Dendritic cell treated with granulocyte-macrophage colony-stimulating factor and Interleukin-4, amounts not matched to agents 40 ng/mL and 50 ng/mL, for 4 days (primary cell): ENCODE data around the gene ARL16.

Experiments used
- H3K27ac Mint-ChIP-seq: one replicate; pipeline ENCODE4 v1.8.0; 2022; ENCODE audit warnings: mild to moderate bottlenecking, mixed read lengths
- H3K27me3 Mint-ChIP-seq: one replicate; pipeline ENCODE4 v1.8.0; 2022; ENCODE audit warnings: mild to moderate bottlenecking, mixed read lengths
- H3K36me3 Mint-ChIP-seq: one replicate; pipeline ENCODE4 v1.8.0; 2022; ENCODE audit warnings: low read depth, mixed read lengths
- H3K4me1 Mint-ChIP-seq: one replicate; pipeline ENCODE4 v1.8.0; 2022; ENCODE audit warnings: low read depth, mixed read lengths
- H3K4me3 Mint-ChIP-seq: one replicate; pipeline ENCODE4 v1.8.0; 2022; ENCODE audit warnings: mild to moderate bottlenecking, moderate library complexity, mixed read lengths
- H3K9me3 Mint-ChIP-seq: one replicate; pipeline ENCODE4 v1.8.0; 2022; ENCODE audit warnings: mixed read lengths
- intact Hi-C: fragments of 100-400 bp; cut with micrococcal nuclease; formaldehyde crosslinking; loops from one replicate; pipeline ENCODE4 v1.15.0; 2022

The ARL16 gene

GRCh38 chr17:81660441-81660840 lies 23.2 kb downstream of the ARL16 start:
- Mint-ChIP-seq H3K4me3 (no peak overlapping the region), H3K27ac (no peak overlapping the region), H3K4me1 (peaks cover 28% of the 10 kb centered on the region), H3K27me3 (no peaks in the 10 kb centered on the region), H3K9me3 (no peaks in the 10 kb centered on the region), H3K36me3 (peaks cover 16% of the 10 kb centered on the region)
- intact Hi-C loops = no loop called here

GRCh38 chr17:81659038-81659437 lies 24.6 kb downstream of the ARL16 start:
- peaks cover 2% of the 10 kb centered on the region for H3K36me3 Mint-ChIP-seq
- peaks cover 6% of the 10 kb centered on the region for H3K27me3 Mint-ChIP-seq
- no peaks in the 10 kb centered on the region for H3K9me3 Mint-ChIP-seq
- no peak overlapping the region for H3K4me3 Mint-ChIP-seq
- intact Hi-C loops = no loop called here
- H3K4me1 Mint-ChIP-seq = peaks cover 31% of the 10 kb centered on the region
- H3K27ac Mint-ChIP-seq = no peak overlapping the region

- no peaks in the 10 kb centered on the region for H3K36me3 Mint-ChIP-seq
- peak overlapping the region; percentile 69 for H3K27ac Mint-ChIP-seq
- H3K4me3 Mint-ChIP-seq = no peak overlapping the region
- peaks cover 44% of the 10 kb centered on the region for H3K4me1 Mint-ChIP-seq
- no peaks in the 10 kb centered on the region for H3K9me3 Mint-ChIP-seq
- intact Hi-C loops = no loop called here
- peaks cover 16% of the 10 kb centered on the region for H3K27me3 Mint-ChIP-seq
Observed at GRCh38 chr17:81656835-81657234, 26.8 kb downstream of the ARL16 start.

GRCh38 chr17:81656118-81656743 lies 27.4 kb downstream of the ARL16 start, which contains the start of gene PDE6G:
PDE6G (minus strand) TSS chr17:81656542; CDS start chr17:81653305, 3,237 bp downstream.
- H3K9me3 Mint-ChIP-seq = no peaks in the 10 kb centered on the region
- H3K4me3 Mint-ChIP-seq = no peak within 1 kb of the TSS
- H3K27ac Mint-ChIP-seq = peak within 1 kb of the TSS; percentile 69
- H3K27me3 Mint-ChIP-seq = peaks cover 16% of the 10 kb centered on the region
- H3K4me1 Mint-ChIP-seq = peaks cover 44% of the 10 kb centered on the region
- no peaks in the 10 kb centered on the region for H3K36me3 Mint-ChIP-seq
- intact Hi-C loops = no loop called here

GRCh38 chr17:81655378-81656117 lies 28.0 kb downstream of the ARL16 start:
- Mint-ChIP-seq H3K9me3 (no peaks in the 10 kb centered on the region), H3K27ac (peak overlapping the region; percentile 69), H3K27me3 (peaks cover 16% of the 10 kb centered on the region), H3K36me3 (no peaks in the 10 kb centered on the region), H3K4me1 (peaks cover 44% of the 10 kb centered on the region), H3K4me3 (no peak overlapping the region)
- intact Hi-C loops = no loop called here

GRCh38 chr17:81652906-81653771 lies 30.5 kb downstream of the ARL16 start:
- Mint-ChIP-seq H3K27ac (peak overlapping the region; percentile 77), H3K9me3 (no peaks in the 10 kb centered on the region), H3K4me1 (peaks cover 44% of the 10 kb centered on the region), H3K36me3 (no peaks in the 10 kb centered on the region), H3K27me3 (peaks cover 34% of the 10 kb centered on the region), H3K4me3 (peak overlapping the region; percentile 70)
- intact Hi-C loops = no loop called here

- Mint-ChIP-seq H3K27ac (no peak overlapping the region), H3K4me1 (peaks cover 35% of the 10 kb centered on the region), H3K27me3 (peaks cover 46% of the 10 kb centered on the region), H3K4me3 (no peak overlapping the region), H3K36me3 (no peaks in the 10 kb centered on the region), H3K9me3 (no peaks in the 10 kb centered on the region)
- intact Hi-C loops = no loop called here
Observed at GRCh38 chr17:81651692-81652091, 31.9 kb downstream of the ARL16 start.

- H3K36me3 Mint-ChIP-seq = no peaks in the 10 kb centered on the region
- H3K4me3 Mint-ChIP-seq = no peak overlapping the region
- H3K4me1 Mint-ChIP-seq = peaks cover 27% of the 10 kb centered on the region
- no peak overlapping the region for H3K27ac Mint-ChIP-seq
- H3K27me3 Mint-ChIP-seq = peaks cover 54% of the 10 kb centered on the region
- no peaks in the 10 kb centered on the region for H3K9me3 Mint-ChIP-seq
- intact Hi-C loops = no loop called here
Observed at GRCh38 chr17:81650951-81651350, 32.6 kb downstream of the ARL16 start.

- Mint-ChIP-seq H3K4me3 (no peak overlapping the region), H3K27ac (no peak overlapping the region), H3K27me3 (peaks cover 57% of the 10 kb centered on the region), H3K36me3 (no peaks in the 10 kb centered on the region), H3K9me3 (no peaks in the 10 kb centered on the region), H3K4me1 (peaks cover 16% of the 10 kb centered on the region)
- intact Hi-C loops = no loop called here
Observed at GRCh38 chr17:81648707-81649085, 34.9 kb downstream of the ARL16 start.

- no peaks in the 10 kb centered on the region for H3K36me3 Mint-ChIP-seq
- peaks cover 52% of the 10 kb centered on the region for H3K27me3 Mint-ChIP-seq
- intact Hi-C loops = no loop called here
- no peaks in the 10 kb centered on the region for H3K9me3 Mint-ChIP-seq
- H3K4me3 Mint-ChIP-seq = no peak overlapping the region
- H3K27ac Mint-ChIP-seq = no peak overlapping the region
- H3K4me1 Mint-ChIP-seq = peaks cover 11% of the 10 kb centered on the region
Observed at GRCh38 chr17:81648013-81648706, 35.4 kb downstream of the ARL16 start.

GRCh38 chr17:81647640-81648012 lies 36.0 kb downstream of the ARL16 start:
- intact Hi-C loops = no loop called here
- Mint-ChIP-seq H3K27ac (no peak overlapping the region), H3K27me3 (peaks cover 50% of the 10 kb centered on the region), H3K4me3 (no peak overlapping the region), H3K9me3 (no peaks in the 10 kb centered on the region), H3K36me3 (no peaks in the 10 kb centered on the region), H3K4me1 (peaks cover 7% of the 10 kb centered on the region)

GRCh38 chr17:81646869-81647600 lies 36.6 kb downstream of the ARL16 start:
- H3K27ac Mint-ChIP-seq = no peak overlapping the region
- H3K36me3 Mint-ChIP-seq = no peaks in the 10 kb centered on the region
- no peak overlapping the region for H3K4me3 Mint-ChIP-seq
- H3K27me3 Mint-ChIP-seq = peaks cover 50% of the 10 kb centered on the region
- no peaks in the 10 kb centered on the region for H3K9me3 Mint-ChIP-seq
- H3K4me1 Mint-ChIP-seq = peaks cover 7% of the 10 kb centered on the region
- intact Hi-C loops = no loop called here
